ENCODE measurements around the gene CYRIA.

CYRIA gene

GRCh38 chr2:16665748-16666448, at the start of gene CYRIA:
TSS of gene CYRIA (minus strand) at chr2:16665834. CDS start at chr2:16588119, 77,715 bp downstream.
- peak; percentile 33 to 65 for DNase-seq (ENCODE audit: low spot score in 2 of 2)
- Histone ChIP-seq H3K36me3 (replicated peaks) (no peaks in the 10 kb centered on the region), H3K9me3 (no peaks in the 10 kb centered on the region), H3K27me3 (ENCODE audit: low read depth) (no peaks in the 10 kb centered on the region; the same call in 1 of the 2 replicates), H3K4me1 (no peaks in the 10 kb centered on the region; the same call in 1 of the 2 replicates), H3K4me3 (peak within 1 kb of the TSS; percentile 35)
- in situ Hi-C loops (cut with MboI; ENCODE audit: low sequenced_read_pairs): no loop called here

DNA sequence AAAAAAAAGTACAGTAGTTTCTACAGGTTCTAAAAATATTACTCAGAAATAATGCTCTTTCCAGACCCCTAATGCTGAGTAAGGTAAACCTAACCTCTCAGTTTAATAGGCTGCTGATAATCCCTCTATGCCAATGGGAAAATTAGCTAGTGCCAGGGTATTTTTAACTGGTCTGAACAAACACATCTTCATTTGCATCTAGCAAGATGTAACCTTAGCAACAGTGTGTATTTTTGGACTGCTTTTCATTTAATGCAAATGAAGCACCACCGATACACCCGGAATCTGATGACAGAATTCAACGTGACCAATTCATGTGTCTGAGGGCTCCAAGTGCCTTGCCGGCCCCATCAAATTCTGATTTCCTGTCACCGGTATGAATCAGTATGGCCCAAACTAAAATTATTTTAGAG, 47.4 kb upstream of the CYRIA start:
- H3K36me3 ChIP-seq (replicated peaks): no peaks in the 10 kb centered on the region
- no peaks in the 10 kb centered on the region; the same call in 1 of the 2 replicates for H3K27me3 ChIP-seq (ENCODE audit: low read depth)
- no peaks in the 10 kb centered on the region for H3K9me3 ChIP-seq
- in situ Hi-C loops (cut with MboI; ENCODE audit: low sequenced_read_pairs): no loop called here
- peak; percentile 29 to 70 for DNase-seq (ENCODE audit: low spot score in 2 of 2)
- no peaks in the 10 kb centered on the region; the same call in 1 of the 2 replicates for H3K4me1 ChIP-seq
- H3K4me3 ChIP-seq: no peak overlapping the region

DNA sequence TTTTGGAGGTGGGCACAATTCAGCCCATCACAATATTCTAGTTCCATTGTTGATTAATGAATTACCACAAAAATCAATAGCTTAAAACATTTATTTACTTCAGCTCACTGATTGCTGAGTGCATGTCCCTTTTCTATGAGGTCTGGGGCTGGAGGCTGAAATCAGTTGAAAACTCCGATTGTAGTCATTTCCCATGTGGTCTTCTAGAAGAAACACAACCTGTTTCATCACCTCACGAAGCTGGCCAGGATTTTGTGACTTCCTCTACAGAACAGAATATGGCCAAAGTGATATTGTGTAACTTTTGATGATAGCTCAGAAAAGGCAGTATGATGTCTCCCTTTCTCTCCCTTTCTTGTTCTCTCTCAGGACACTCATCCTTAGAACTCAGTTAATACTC, 44.1 kb upstream of the CYRIA start:
- Histone ChIP-seq H3K9me3 (no peaks in the 10 kb centered on the region), H3K27me3 (ENCODE audit: low read depth) (no peaks in the 10 kb centered on the region; the same call in 1 of the 2 replicates), H3K36me3 (replicated peaks) (no peaks in the 10 kb centered on the region), H3K4me3 (no peak overlapping the region), H3K4me1 (no peaks in the 10 kb centered on the region; the same call in 1 of the 2 replicates)
- in situ Hi-C loops (cut with MboI; ENCODE audit: low sequenced_read_pairs): no loop called here
- DNase-seq (ENCODE audit: low spot score in 2 of 2): no peak

GRCh38 chr2:16708173-16708572, 42.5 kb upstream of the CYRIA start:
- Histone ChIP-seq H3K9me3 (no peaks in the 10 kb centered on the region), H3K4me3 (no peak overlapping the region), H3K4me1 (no peaks in the 10 kb centered on the region; the same call in 1 of the 2 replicates), H3K27me3 (ENCODE audit: low read depth) (no peaks in the 10 kb centered on the region; the same call in 1 of the 2 replicates), H3K36me3 (replicated peaks) (no peaks in the 10 kb centered on the region)
- in situ Hi-C loops (cut with MboI; ENCODE audit: low sequenced_read_pairs): no loop called here
- DNase-seq (ENCODE audit: low spot score in 2 of 2): no peak

GRCh38 chr2:16707014-16707623, 41.5 kb upstream of the CYRIA start:
- no peaks in the 10 kb centered on the region; the same call in 1 of the 2 replicates for H3K27me3 ChIP-seq (ENCODE audit: low read depth)
- in situ Hi-C loops (cut with MboI; ENCODE audit: low sequenced_read_pairs): no loop called here
- H3K36me3 ChIP-seq (replicated peaks): no peaks in the 10 kb centered on the region
- no peaks in the 10 kb centered on the region for H3K4me1 ChIP-seq
- no peak overlapping the region for H3K4me3 ChIP-seq
- no peak for DNase-seq (ENCODE audit: low spot score in 2 of 2)
- no peaks in the 10 kb centered on the region for H3K9me3 ChIP-seq

GRCh38 chr2:16700551-16701259, 35.1 kb upstream of the CYRIA start:
- Histone ChIP-seq H3K4me3 (no peak overlapping the region), H3K9me3 (no peaks in the 10 kb centered on the region), H3K36me3 (replicated peaks) (no peaks in the 10 kb centered on the region), H3K4me1 (no peaks in the 10 kb centered on the region), H3K27me3 (ENCODE audit: low read depth) (no peaks in the 10 kb centered on the region)
- no peak for DNase-seq (ENCODE audit: low spot score in 2 of 2)
- in situ Hi-C loops (cut with MboI; ENCODE audit: low sequenced_read_pairs): no loop called here

GRCh38 chr2:16693854-16694253, 28.2 kb upstream of the CYRIA start:
- Histone ChIP-seq H3K36me3 (replicated peaks) (no peaks in the 10 kb centered on the region), H3K27me3 (ENCODE audit: low read depth) (peaks cover 6% of the 10 kb centered on the region), H3K9me3 (no peaks in the 10 kb centered on the region), H3K4me3 (no peak overlapping the region), H3K4me1 (no peaks in the 10 kb centered on the region)
- DNase-seq (ENCODE audit: low spot score in 2 of 2): no peak
- in situ Hi-C loops (cut with MboI; ENCODE audit: low sequenced_read_pairs): no loop called here

DNA sequence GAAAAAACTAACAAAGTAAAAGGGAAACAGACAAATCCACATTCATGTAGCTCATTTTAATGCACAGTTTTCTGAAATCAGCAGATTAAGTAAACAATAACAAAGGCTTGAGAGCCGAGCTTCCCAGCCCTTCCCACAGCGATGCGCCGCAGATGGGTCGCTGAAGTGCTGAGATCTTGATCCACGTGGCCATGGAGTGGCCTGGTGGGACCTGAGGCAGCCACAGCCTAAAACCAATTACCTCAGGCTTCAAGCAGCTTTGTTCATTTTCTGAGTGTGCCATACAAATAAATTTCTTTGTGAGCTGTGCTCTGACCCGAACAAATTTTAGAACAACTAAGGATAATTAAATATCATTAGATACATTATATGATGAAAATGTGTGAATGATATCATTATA, 25.6 kb upstream of the CYRIA start:
- Histone ChIP-seq H3K27me3 (ENCODE audit: low read depth) (peaks cover 6% of the 10 kb centered on the region), H3K4me3 (no peak overlapping the region), H3K4me1 (no peaks in the 10 kb centered on the region), H3K36me3 (replicated peaks) (no peaks in the 10 kb centered on the region), H3K9me3 (no peaks in the 10 kb centered on the region)
- no peak for DNase-seq (ENCODE audit: low spot score in 2 of 2)
- in situ Hi-C loops (cut with MboI; ENCODE audit: low sequenced_read_pairs): no loop called here

DNA sequence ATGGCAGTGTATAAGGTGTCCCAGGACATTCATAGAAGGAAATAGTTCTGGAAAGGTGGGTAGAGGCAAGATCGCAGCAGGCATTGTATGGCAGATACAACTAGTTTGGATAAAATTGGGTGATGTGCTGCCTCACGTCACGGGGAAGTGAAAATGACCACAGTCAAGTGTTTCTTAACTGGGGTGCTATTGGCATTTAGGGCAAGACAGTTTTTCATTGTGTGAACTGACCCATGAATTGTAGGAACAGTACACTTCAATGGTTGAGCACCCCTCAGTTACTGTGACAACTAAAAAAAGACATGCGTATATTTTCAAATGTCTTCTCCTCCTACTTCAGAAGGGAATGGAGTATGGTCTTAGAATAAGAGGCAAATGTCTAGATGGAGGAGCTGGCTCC, 22.3 kb upstream of the CYRIA start:
- H3K9me3 ChIP-seq: no peaks in the 10 kb centered on the region
- H3K27me3 ChIP-seq (ENCODE audit: low read depth): no peaks in the 10 kb centered on the region
- DNase-seq (ENCODE audit: low spot score in 2 of 2): no peak
- in situ Hi-C loops (cut with MboI; ENCODE audit: low sequenced_read_pairs): no loop called here
- H3K4me1 ChIP-seq: no peaks in the 10 kb centered on the region
- no peak overlapping the region for H3K4me3 ChIP-seq
- no peaks in the 10 kb centered on the region for H3K36me3 ChIP-seq (replicated peaks)

DNA sequence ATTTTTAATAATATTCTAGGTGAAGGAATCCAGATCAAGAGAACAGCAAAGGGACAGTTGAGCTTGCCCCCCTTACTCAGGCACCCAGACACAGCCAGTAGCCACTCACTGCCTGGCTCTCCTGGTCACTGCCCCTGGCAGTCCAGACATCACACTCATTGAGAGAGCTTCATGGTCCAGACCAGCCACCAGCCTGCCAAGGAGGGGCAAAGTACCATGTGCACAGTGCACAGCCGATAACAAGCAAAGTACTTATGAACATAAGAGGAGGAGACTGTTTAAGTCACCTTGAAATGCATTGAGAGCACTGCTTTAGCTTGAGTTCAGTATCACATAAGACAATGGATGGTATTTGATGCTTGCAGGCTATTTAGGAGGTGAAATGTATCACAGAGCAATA, 21.6 kb upstream of the CYRIA start:
- Histone ChIP-seq H3K9me3 (no peaks in the 10 kb centered on the region), H3K4me1 (no peaks in the 10 kb centered on the region), H3K36me3 (replicated peaks) (no peaks in the 10 kb centered on the region), H3K4me3 (no peak overlapping the region), H3K27me3 (ENCODE audit: low read depth) (no peaks in the 10 kb centered on the region)
- DNase-seq (ENCODE audit: low spot score in 2 of 2): no peak
- in situ Hi-C loops (cut with MboI; ENCODE audit: low sequenced_read_pairs): no loop called here

GRCh38 chr2:16686641-16687040, 21.0 kb upstream of the CYRIA start:
- no peaks in the 10 kb centered on the region for H3K9me3 ChIP-seq
- DNase-seq (ENCODE audit: low spot score in 2 of 2): no peak
- no peak overlapping the region for H3K4me3 ChIP-seq
- H3K27me3 ChIP-seq (ENCODE audit: low read depth): no peaks in the 10 kb centered on the region
- H3K4me1 ChIP-seq: no peaks in the 10 kb centered on the region
- in situ Hi-C loops (cut with MboI; ENCODE audit: low sequenced_read_pairs): no loop called here
- H3K36me3 ChIP-seq (replicated peaks): no peaks in the 10 kb centered on the region

DNA sequence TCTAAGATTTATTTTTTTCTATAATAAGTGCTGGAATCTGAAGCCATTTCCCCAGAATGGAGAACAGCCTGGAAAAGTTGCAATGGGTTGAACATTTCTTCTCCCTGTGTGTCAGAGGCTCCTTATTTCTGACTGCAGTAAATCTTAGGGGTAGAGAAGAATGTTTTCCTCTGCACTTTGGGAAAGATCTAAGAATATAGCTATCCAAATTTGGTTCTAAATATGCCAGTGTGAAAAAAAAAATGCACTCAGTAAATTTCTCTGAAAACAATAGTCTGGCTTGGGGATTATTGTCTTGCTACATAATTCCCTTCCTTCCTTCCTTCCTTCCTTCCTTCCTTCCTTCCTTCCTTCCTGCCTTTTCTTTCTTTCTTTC, 19.7 kb upstream of the CYRIA start:
- Histone ChIP-seq H3K4me3 (no peak overlapping the region), H3K27me3 (ENCODE audit: low read depth) (no peaks in the 10 kb centered on the region), H3K36me3 (replicated peaks) (no peaks in the 10 kb centered on the region), H3K4me1 (no peaks in the 10 kb centered on the region), H3K9me3 (no peaks in the 10 kb centered on the region)
- DNase-seq (ENCODE audit: low spot score in 2 of 2): no peak
- in situ Hi-C loops (cut with MboI; ENCODE audit: low sequenced_read_pairs): no loop called here

DNA sequence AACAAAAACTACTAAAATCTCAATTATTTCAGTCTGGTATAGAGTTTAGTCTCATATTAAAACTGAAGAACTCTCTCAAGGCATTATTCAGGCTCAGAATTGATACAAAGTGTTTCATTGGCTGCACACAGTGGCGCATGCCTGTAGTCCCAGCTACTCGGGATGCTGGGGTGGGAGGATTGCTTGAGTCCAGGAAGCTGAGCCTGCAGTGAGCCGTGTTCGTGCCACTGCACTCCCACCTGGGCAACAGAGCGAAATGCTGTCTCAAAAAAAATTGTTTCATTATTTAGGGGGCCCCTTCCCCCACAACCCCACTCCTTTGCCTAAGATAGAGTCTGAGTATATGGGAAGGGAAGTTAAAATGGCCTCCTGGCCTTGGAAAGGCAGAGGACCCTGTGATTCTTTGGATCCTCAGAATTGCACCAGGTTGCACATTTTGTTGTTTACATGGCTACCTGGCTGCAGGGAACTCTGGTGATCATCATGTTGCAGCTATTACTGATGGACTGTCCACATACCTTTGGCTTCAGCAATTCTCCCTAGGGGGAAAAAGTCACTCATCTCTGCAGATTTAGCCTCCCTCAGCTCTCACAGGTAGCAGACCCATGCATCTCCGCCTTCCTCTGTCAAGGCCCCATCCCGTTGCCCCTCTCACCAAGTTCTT, 19.2 kb upstream of the CYRIA start:
- no peaks in the 10 kb centered on the region for H3K4me1 ChIP-seq
- H3K36me3 ChIP-seq (replicated peaks): no peaks in the 10 kb centered on the region
- H3K27me3 ChIP-seq (ENCODE audit: low read depth): no peaks in the 10 kb centered on the region
- in situ Hi-C loops (cut with MboI; ENCODE audit: low sequenced_read_pairs): no loop called here
- DNase-seq (ENCODE audit: low spot score in 2 of 2): no peak
- no peaks in the 10 kb centered on the region for H3K9me3 ChIP-seq
- H3K4me3 ChIP-seq: no peak overlapping the region

DNA sequence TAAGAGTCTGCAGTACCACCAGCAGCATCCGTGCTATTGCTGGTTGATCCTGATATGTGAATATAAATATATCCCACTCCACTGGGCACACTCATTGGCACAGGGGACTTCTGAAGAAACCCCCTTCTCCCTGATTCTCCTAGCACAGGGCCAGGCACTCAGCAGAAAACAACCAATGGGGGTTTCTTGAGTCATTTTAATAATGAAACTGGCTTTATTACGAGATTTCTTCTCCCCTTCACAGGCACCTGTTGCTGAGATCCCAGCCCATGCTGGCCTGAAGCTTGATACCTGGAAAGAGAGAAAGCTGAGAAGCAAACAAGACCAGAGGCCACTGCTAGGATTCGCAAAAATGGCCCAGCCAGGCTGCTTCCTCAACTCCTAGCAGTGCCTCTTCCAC, 17.9 kb upstream of the CYRIA start:
- no peaks in the 10 kb centered on the region for H3K9me3 ChIP-seq
- no peaks in the 10 kb centered on the region for H3K36me3 ChIP-seq (replicated peaks)
- no peak for DNase-seq (ENCODE audit: low spot score in 2 of 2)
- H3K27me3 ChIP-seq (ENCODE audit: low read depth): no peaks in the 10 kb centered on the region
- in situ Hi-C loops (cut with MboI; ENCODE audit: low sequenced_read_pairs): no loop called here
- H3K4me1 ChIP-seq: no peaks in the 10 kb centered on the region
- no peak overlapping the region for H3K4me3 ChIP-seq

Data from HAP-1 (cell line).